ENCODE data around the gene TNFRSF6B.
"Not testable (repeated sequence)": the region's sequence is repeated elsewhere in the genome, so short reads cannot be mapped to it uniquely, and the experiment has no call there.

The TNFRSF6B gene

GRCh38 chr20:63657937-63658748 lies 38.3 kb upstream of the TNFRSF6B start, which contains the start of gene RTEL1:
Gene RTEL1 (plus strand): TSS chr20:63658312. CDS start chr20:63659403, 1,091 bp downstream.
- peak within 1 kb of the TSS; percentile 41 for H3K27ac ChIP-seq
- TF ChIP-seq, protein P1, sequence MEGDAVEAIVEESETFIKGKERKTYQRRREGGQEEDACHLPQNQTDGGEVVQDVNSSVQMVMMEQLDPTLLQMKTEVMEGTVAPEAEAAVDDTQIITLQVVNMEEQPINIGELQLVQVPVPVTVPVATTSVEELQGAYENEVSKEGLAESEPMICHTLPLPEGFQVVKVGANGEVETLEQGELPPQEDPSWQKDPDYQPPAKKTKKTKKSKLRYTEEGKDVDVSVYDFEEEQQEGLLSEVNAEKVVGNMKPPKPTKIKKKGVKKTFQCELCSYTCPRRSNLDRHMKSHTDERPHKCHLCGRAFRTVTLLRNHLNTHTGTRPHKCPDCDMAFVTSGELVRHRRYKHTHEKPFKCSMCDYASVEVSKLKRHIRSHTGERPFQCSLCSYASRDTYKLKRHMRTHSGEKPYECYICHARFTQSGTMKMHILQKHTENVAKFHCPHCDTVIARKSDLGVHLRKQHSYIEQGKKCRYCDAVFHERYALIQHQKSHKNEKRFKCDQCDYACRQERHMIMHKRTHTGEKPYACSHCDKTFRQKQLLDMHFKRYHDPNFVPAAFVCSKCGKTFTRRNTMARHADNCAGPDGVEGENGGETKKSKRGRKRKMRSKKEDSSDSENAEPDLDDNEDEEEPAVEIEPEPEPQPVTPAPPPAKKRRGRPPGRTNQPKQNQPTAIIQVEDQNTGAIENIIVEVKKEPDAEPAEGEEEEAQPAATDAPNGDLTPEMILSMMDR (IDR thresholded peaks at IDR 0.05; ENCODE audit: low read depth, low read length, missing control alignments) = no peak
- peak; percentile 86 for DNase-seq
- H3K36me3 ChIP-seq (replicated peaks) = peaks cover 9% of the 10 kb centered on the region
- peak within 1 kb of the TSS; percentile 90 for H3K4me3 ChIP-seq (ENCODE audit: low read depth, low read length)
- no peaks in the 10 kb centered on the region for H3K27me3 ChIP-seq (replicated peaks)
- in situ Hi-C loops (cut with HindIII; ENCODE audit: low pct_ligation_motif_present, low sequenced_read_pairs) = no loop called here

DNA sequence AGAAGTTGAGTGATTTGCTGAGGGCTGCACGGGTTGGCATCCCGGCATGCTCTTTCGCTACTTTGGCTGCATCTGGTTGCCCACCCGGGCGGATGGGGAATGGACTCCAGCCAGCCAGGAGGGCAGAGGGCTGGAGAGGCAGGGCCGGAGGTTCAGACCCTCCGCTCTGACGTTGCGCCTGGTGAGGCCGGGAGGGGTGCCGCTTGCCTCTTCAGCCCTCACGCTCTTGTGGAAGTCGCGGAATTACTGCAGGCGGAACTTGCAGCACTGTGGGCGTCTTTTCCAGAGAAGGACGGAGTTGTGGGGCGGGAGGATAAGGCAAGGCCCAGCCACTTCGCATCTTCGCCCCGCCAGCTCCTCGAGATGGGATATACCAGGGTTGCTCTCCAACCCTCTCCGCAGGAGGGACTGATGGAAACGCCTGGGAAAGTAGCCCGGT lies 37.7 kb upstream of the TNFRSF6B start:
- in situ Hi-C loops (cut with HindIII; ENCODE audit: low pct_ligation_motif_present, low sequenced_read_pairs) = no loop called here
- Histone ChIP-seq H3K27me3 (replicated peaks) (no peaks in the 10 kb centered on the region), H3K36me3 (replicated peaks) (peaks cover 11% of the 10 kb centered on the region), H3K4me3 (ENCODE audit: low read depth, low read length) (peak overlapping the region; percentile 90), H3K27ac (peak overlapping the region; percentile 30)
- TF ChIP-seq, protein P1 (IDR thresholded peaks at IDR 0.05; ENCODE audit: low read depth, low read length, missing control alignments) = no peak
- peak; percentile 20 for DNase-seq

DNA sequence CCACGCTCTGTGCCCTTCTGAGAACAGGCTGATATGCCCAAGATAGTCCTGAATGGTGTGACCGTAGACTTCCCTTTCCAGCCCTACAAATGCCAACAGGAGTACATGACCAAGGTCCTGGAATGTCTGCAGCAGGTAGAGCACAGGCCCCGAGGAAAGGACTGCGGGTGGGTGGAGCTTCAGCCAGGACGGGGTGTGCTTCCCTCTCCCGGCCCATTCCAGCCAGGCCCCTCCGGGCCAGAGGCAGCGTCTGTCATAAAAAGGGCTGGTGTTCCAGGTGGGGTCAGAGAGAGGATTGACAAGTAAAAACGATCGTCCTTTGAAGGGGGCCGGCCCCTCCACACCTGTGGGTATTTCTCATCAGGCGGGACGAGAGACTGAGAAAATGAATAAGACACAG lies 37.1 kb upstream of the TNFRSF6B start:
- H3K4me3 ChIP-seq (ENCODE audit: low read depth, low read length) = peak overlapping the region; percentile 90
- no peaks in the 10 kb centered on the region for H3K27me3 ChIP-seq (replicated peaks)
- peaks cover 12% of the 10 kb centered on the region for H3K36me3 ChIP-seq (replicated peaks)
- TF ChIP-seq, protein P1 (IDR thresholded peaks at IDR 0.05; ENCODE audit: low read depth, low read length, missing control alignments) = no peak
- H3K27ac ChIP-seq = no peak overlapping the region
- in situ Hi-C loops (cut with HindIII; ENCODE audit: low pct_ligation_motif_present, low sequenced_read_pairs) = no loop called here
- no peak for DNase-seq

DNA sequence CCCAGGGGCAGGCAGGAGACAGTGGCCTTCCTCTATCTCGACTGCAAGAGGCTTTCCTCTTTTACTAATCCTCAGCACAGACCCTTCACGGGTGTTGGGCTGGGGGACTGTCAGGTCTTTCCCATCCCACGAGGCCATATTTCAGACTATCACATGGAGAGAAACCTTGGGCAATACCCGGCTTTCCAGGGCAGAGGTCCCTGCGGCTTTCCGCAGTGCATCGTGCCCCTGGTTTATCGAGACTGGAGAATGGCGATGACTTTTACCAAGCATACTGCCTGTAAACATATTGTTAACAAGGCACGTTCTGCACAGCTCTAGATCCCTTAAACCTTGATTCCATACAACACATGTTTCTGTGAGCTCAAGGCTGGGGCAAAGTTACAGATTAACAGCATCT lies 36.3 kb upstream of the TNFRSF6B start:
- H3K27ac ChIP-seq; in situ Hi-C loops (cut with HindIII; ENCODE audit: low pct_ligation_motif_present, low sequenced_read_pairs); H3K27me3 ChIP-seq (replicated peaks); H3K4me3 ChIP-seq (ENCODE audit: low read depth, low read length); DNase-seq: not testable (repeated sequence)
- peaks cover 13% of the 10 kb centered on the region for H3K36me3 ChIP-seq (replicated peaks)

- in situ Hi-C loops (cut with HindIII; ENCODE audit: low pct_ligation_motif_present, low sequenced_read_pairs) = no loop called here
- Histone ChIP-seq H3K4me3 (ENCODE audit: low read depth, low read length) (no peak overlapping the region), H3K27ac (no peak overlapping the region), H3K36me3 (replicated peaks) (peaks cover 15% of the 10 kb centered on the region), H3K27me3 (replicated peaks) (no peaks in the 10 kb centered on the region)
- DNase-seq = no peak
- TF ChIP-seq, protein P1 (IDR thresholded peaks at IDR 0.05; ENCODE audit: low read depth, low read length, missing control alignments) = no peak
Measured at GRCh38 chr20:63660622-63661021, 35.8 kb upstream of the TNFRSF6B start.

GRCh38 chr20:63661108-63661507 lies 35.3 kb upstream of the TNFRSF6B start:
- DNase-seq = no peak
- TF ChIP-seq, protein P1 (IDR thresholded peaks at IDR 0.05; ENCODE audit: low read depth, low read length, missing control alignments) = no peak
- Histone ChIP-seq H3K27me3 (replicated peaks) (no peaks in the 10 kb centered on the region), H3K27ac (no peak overlapping the region), H3K36me3 (replicated peaks) (peaks cover 15% of the 10 kb centered on the region), H3K4me3 (ENCODE audit: low read depth, low read length) (no peak overlapping the region)
- in situ Hi-C loops (cut with HindIII; ENCODE audit: low pct_ligation_motif_present, low sequenced_read_pairs) = no loop called here
